Astrocyte (in vitro differentiated cells and primary cell): ENCODE data around the gene HOXD12. TPM values are rescaled to one million over a fixed set of nuclear protein-coding genes. Genes with fewer than 3 reads are reported as not detected.

ENCODE experiments used
- DNase-seq: peaks from one replicate; pipeline ENCODE4 v3.0.0-alpha.2; 2010; ENCODE audit warnings: low read depth
- FAIRE-seq: peaks from 2 replicates; lab custom pipeline; 2011; peaks lifted over from hg19 to GRCh38; lab: Jason Lieb, UNC
- H2AFZ ChIP-seq: 2 replicates; pipeline ENCODE4 v1.6.0; 2012; ENCODE audit warnings: low read depth, low read length, inconsistent platforms
- H3K27ac ChIP-seq: 2 replicates; pipeline ENCODE4 v1.5.1; 2011; ENCODE audit warnings: low read depth, low read length, inconsistent platforms
- H3K27me3 ChIP-seq: 2 replicates; pipeline ENCODE4 v1.6.0; 2011; ENCODE audit warnings: low read length, inconsistent platforms; ENCODE audit not compliant: insufficient read depth
- H3K36me3 ChIP-seq: 2 replicates; pipeline ENCODE4 v1.5.1; 2011; ENCODE audit warnings: low read length, inconsistent platforms; ENCODE audit not compliant: insufficient read depth
- H3K4me1 ChIP-seq: 2 replicates; pipeline ENCODE4 v1.5.1; 2011; ENCODE audit warnings: low read length, inconsistent platforms; ENCODE audit not compliant: insufficient read depth
- H3K4me2 ChIP-seq: 2 replicates; pipeline ENCODE4 v1.6.0; 2012; ENCODE audit warnings: low read length, inconsistent platforms
- H3K4me3 ChIP-seq: 2 replicates; pipeline ENCODE4 v1.5.1; 2011; ENCODE audit warnings: low read depth, mild to moderate bottlenecking, low read length, inconsistent platforms; ENCODE audit not compliant: insufficient read depth
- H3K79me2 ChIP-seq: 2 replicates; pipeline ENCODE4 v1.6.0; 2012; ENCODE audit warnings: mild to moderate bottlenecking, low read length, inconsistent platforms; ENCODE audit not compliant: insufficient read depth
- H3K9ac ChIP-seq: 2 replicates; pipeline ENCODE4 v1.6.0; 2012; ENCODE audit warnings: mild to moderate bottlenecking, low read length, inconsistent platforms
- H3K9me3 ChIP-seq: 2 replicates; pipeline ENCODE4 v1.5.1; 2012; ENCODE audit warnings: low read depth, mild to moderate bottlenecking, low read length, inconsistent platforms; ENCODE audit not compliant: insufficient read depth
- H4K20me1 ChIP-seq: 2 replicates; pipeline ENCODE4 v1.6.0; 2012; ENCODE audit warnings: low read length, inconsistent platforms; ENCODE audit not compliant: insufficient read depth
- H3K27ac Mint-ChIP-seq: one replicate; pipeline ENCODE4 v1.8.0; 2021; ENCODE audit warnings: mild to moderate bottlenecking, mixed read lengths; ENCODE audit not compliant: unreplicated experiment
- H3K27me3 Mint-ChIP-seq: one replicate; pipeline ENCODE4 v1.8.0; 2021; ENCODE audit warnings: low read depth, mixed read lengths; ENCODE audit not compliant: unreplicated experiment
- H3K36me3 Mint-ChIP-seq: one replicate; pipeline ENCODE4 v1.8.0; 2021; ENCODE audit warnings: low read depth, mixed read lengths; ENCODE audit not compliant: unreplicated experiment
- H3K4me1 Mint-ChIP-seq: one replicate; pipeline ENCODE4 v1.8.0; 2021; ENCODE audit warnings: low read depth, mixed read lengths; ENCODE audit not compliant: unreplicated experiment
- H3K4me3 Mint-ChIP-seq: one replicate; pipeline ENCODE4 v1.8.0; 2021; ENCODE audit warnings: mild to moderate bottlenecking, moderate library complexity, mixed read lengths; ENCODE audit not compliant: unreplicated experiment
- H3K9me3 Mint-ChIP-seq: one replicate; pipeline ENCODE4 v1.8.0; 2021; ENCODE audit warnings: mild to moderate bottlenecking, mixed read lengths; ENCODE audit not compliant: unreplicated experiment
- CTCF ChIP-seq: IDR thresholded peaks from 2 replicates; pipeline ENCODE4 v1.5.1; 2011; ENCODE audit warnings: low read depth, mild to moderate bottlenecking, inconsistent platforms, low read length, moderate library complexity; ENCODE audit not compliant: insufficient read depth
- EZH2 ChIP-seq: IDR thresholded peaks from 2 replicates; pipeline ENCODE4 v1.6.1; 2012; ENCODE audit warnings: mild to moderate bottlenecking, low read length, inconsistent platforms; ENCODE audit not compliant: insufficient read depth
- total RNA-seq: library from RNA; stranded (reverse); gene quantifications from 2 replicates; pipeline ENCODE4 v1.2.1, GENCODE V29; 2021

HOXD12 gene
- total RNA-seq, 1 donor from 2014 or later = not detected

GRCh38 chr2:176072951-176073904 is 26.4 kb upstream of the HOXD12 start:
- Mint-ChIP-seq H3K4me3 (no peak overlapping the region), H3K4me1 (no peaks in the 10 kb centered on the region), H3K27ac (no peak overlapping the region), H3K9me3 (peaks cover 23% of the 10 kb centered on the region), H3K27me3 (peaks cover 94% of the 10 kb centered on the region), H3K36me3 (no peaks in the 10 kb centered on the region)
- H3K9me3 ChIP-seq = peaks cover 10% of the 10 kb centered on the region
- H4K20me1 ChIP-seq = no peaks in the 10 kb centered on the region
- FAIRE-seq = no peak
- H3K36me3 ChIP-seq = no peaks in the 10 kb centered on the region
- H3K79me2 ChIP-seq = no peaks in the 10 kb centered on the region
- TF ChIP-seq CTCF (no peak), EZH2 (peak; percentile 63)
- no peak overlapping the region for H3K9ac ChIP-seq
- H2AFZ ChIP-seq = no peak overlapping the region
- no peak for DNase-seq
- no peaks in the 10 kb centered on the region for H3K4me1 ChIP-seq
- no peak overlapping the region for H3K27ac ChIP-seq
- H3K4me3 ChIP-seq = no peak overlapping the region
- H3K4me2 ChIP-seq = no peak overlapping the region
- H3K27me3 ChIP-seq = peaks cover 90% of the 10 kb centered on the region

- no peak overlapping the region for H3K4me2 ChIP-seq
- H4K20me1 ChIP-seq = no peaks in the 10 kb centered on the region
- TF ChIP-seq EZH2 (peak; percentile 14), CTCF (no peak)
- H3K79me2 ChIP-seq = no peaks in the 10 kb centered on the region
- H3K9me3 Mint-ChIP-seq = peaks cover 25% of the 10 kb centered on the region
- no peak overlapping the region for H3K4me3 ChIP-seq
- H3K9me3 ChIP-seq = peaks cover 10% of the 10 kb centered on the region
- H3K36me3 Mint-ChIP-seq = peaks cover 4% of the 10 kb centered on the region
- H3K27me3 Mint-ChIP-seq = peaks cover 91% of the 10 kb centered on the region
- no peaks in the 10 kb centered on the region for H3K4me1 ChIP-seq
- DNase-seq = no peak
- H3K9ac ChIP-seq = no peak overlapping the region
- no peak overlapping the region for H3K27ac Mint-ChIP-seq
- FAIRE-seq = no peak
- peaks cover 5% of the 10 kb centered on the region for H3K4me1 Mint-ChIP-seq
- no peak overlapping the region for H2AFZ ChIP-seq
- no peaks in the 10 kb centered on the region for H3K36me3 ChIP-seq
- H3K27me3 ChIP-seq = peaks cover 90% of the 10 kb centered on the region
- H3K27ac ChIP-seq = no peak overlapping the region
- H3K4me3 Mint-ChIP-seq = no peak overlapping the region
These were observed 24.6 kb upstream of the HOXD12 start for GRCh38 chr2:176074919-176075425.

- Mint-ChIP-seq H3K9me3 (peaks cover 20% of the 10 kb centered on the region), H3K27ac (no peak overlapping the region), H3K27me3 (peaks cover 86% of the 10 kb centered on the region), H3K4me1 (peaks cover 5% of the 10 kb centered on the region), H3K4me3 (no peak overlapping the region), H3K36me3 (peaks cover 4% of the 10 kb centered on the region)
- peaks cover 85% of the 10 kb centered on the region for H3K27me3 ChIP-seq
- TF ChIP-seq EZH2 = peak; percentile 36
- TF ChIP-seq CTCF = no peak
- no peak overlapping the region for H3K4me2 ChIP-seq
- DNase-seq = no peak
- FAIRE-seq = no peak
- no peak overlapping the region for H3K27ac ChIP-seq
- H4K20me1 ChIP-seq = no peaks in the 10 kb centered on the region
- peaks cover 10% of the 10 kb centered on the region for H3K9me3 ChIP-seq
- no peak overlapping the region for H3K9ac ChIP-seq
- H3K4me1 ChIP-seq = peaks cover 2% of the 10 kb centered on the region
- no peaks in the 10 kb centered on the region for H3K36me3 ChIP-seq
- no peak overlapping the region for H3K4me3 ChIP-seq
- H3K79me2 ChIP-seq = no peaks in the 10 kb centered on the region
- H2AFZ ChIP-seq = no peak overlapping the region
These were observed 24.1 kb upstream of the HOXD12 start for GRCh38 chr2:176075481-176075880.
